UCSD-AML1 (cell line): ENCODE data around the gene CPNE4.

ENCODE experiments used
- DNase-seq: peaks from one replicate; lab custom pipeline; 2025; ENCODE audit not compliant: unreplicated experiment; lab: John Stamatoyannopoulos, UW

The CPNE4 gene

DNA sequence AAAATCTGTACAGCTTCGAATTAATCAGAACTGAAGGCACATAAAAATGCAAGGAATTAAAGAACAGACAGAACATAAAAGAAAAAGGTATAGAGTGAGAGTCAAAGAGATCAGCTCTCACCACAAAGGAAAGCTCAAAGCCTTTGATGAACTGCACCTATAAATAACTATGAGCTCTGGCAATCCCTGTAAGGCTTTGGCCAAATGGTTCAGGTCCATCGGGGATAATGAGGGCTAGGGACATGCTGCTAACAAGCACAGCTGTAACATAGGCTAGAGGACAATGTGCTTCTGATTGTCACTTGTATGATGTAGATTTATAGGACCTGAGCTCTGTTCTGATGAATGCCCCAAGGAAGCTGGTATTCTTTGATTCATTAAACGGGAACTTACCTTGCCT lies 418.1 kb downstream of the CPNE4 start:
- no peak for DNase-seq

DNA sequence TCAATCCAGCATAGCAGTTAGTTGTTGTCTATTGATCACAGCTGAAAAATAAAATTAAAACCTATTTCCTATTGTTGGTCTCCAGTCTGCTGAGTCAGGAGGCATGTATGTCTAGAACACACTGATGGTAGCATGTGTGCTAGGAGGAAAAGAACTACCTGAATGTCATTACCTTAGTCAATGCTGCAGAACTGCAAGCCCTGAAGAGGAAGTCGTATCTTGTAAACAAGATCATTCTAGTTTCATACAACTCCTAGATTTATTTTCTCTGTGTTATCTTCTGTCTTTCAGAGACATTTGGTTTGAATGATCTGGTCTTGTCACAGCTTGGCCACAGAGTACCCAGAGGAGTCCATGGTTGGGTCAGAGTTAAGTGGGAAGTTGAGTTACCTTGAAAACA lies 422.1 kb downstream of the CPNE4 start:
- DNase-seq, result no peak

DNA sequence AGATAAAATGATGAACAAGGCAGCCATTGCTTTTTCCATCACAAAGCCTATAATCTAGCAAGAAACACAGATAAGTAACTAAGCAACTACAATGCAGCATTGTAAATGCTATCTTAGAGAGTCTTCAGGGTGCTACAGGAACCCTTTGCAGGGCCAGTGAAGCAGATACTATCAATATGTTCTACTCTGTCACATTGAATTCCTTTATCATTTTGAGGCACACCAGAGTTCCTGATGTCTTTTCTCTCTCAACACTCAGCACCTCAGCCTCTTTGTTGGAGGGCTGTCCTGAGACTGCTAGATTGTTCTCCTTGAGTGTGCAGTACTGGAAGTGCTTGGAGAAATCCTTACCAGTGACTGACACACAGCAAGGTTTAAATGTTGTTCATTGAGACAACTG lies 424.6 kb downstream of the CPNE4 start:
- no peak for DNase-seq

DNA sequence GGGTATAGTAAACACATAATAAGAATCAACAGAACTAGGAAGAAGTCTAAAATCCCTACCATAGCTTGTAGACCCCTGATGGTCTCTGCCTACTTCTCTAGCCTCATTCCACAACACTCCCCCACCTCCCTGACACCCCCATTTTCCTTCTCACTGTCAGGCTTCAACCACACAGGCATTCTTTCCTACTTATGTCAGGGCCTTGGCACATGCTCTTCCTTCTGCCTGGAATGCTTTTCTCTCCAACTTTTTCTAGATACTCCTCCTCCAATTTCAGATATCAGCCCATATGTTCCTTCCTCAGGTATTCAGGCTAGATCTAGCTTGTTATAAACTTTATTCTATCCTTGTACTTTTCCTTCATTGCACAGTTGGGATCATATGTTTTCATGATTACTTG lies 426.1 kb downstream of the CPNE4 start:
- no peak for DNase-seq

DNA sequence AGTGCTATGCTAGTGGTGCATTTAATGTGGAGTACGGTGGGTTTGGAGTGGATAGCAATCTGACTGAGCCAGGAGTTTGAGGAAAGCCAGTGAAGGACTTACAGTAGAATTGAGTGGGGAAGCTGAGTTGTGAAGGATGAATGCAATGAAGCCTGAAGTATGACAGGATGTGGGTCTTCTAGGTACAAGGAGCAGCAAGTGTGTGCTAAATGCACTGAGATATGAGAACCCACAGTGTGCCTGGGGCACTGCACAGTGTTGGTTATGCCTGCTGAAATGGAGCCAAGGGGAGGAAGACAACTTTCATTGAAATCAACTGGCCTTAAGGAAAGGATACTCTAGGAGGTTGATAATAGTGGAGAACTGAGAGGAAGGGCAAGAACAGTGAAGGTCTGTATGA lies 426.5 kb downstream of the CPNE4 start:
- DNase-seq, result no peak

DNA sequence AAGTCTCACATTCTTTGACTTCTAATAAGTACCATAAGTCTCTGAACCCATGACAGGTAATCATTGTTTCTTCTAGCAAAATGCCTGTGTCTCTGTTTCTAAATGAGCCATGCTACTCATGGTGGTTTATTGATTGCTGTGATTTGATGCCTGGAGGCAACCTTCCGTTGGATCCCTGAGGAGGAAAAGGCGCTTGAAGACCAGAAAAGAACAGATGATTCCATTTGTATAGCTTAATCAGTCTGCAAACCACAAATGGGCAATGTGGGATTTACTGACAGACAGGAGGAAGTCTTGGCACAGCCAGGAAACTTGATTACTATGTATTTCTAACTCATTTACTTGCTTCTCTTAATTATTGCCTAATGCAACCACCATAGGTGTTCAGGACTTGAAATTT lies 428.9 kb downstream of the CPNE4 start:
- no peak for DNase-seq

DNA sequence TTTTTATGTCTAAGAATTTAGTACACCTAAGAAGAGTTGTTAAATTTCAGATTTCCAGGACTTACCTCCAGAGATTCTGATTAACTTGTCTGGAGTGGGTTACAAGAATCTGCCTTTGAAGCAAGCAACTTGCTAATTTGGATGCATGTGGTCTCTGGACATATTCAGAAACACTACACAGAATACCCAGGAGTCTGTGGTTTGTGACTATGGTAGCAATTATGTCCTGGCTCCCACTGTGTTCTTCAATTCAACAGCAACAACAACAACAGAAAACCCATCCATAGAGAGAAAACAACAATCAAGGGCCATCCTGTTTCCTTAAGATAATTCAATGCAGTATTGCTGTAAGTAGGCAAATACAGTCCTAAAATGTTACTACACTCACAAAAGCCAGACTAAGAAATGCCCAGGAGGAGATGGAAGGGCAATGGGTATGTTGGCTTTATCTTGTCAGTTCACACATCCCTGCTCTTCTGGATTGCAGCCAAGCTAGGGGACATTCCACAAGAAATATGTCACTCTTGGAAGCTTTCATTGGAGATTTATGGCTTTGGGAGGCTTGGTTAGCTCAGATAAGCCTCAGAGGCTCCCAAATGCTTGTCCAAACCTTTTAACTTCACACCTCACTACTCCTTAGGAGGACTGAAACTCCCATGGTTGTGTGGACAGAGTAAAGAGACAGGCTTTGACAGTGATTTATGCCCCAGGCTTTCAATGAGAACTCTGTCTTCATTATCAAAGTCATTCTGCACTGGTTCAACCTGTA lies 432.6 kb downstream of the CPNE4 start:
- DNase-seq, result no peak

DNA sequence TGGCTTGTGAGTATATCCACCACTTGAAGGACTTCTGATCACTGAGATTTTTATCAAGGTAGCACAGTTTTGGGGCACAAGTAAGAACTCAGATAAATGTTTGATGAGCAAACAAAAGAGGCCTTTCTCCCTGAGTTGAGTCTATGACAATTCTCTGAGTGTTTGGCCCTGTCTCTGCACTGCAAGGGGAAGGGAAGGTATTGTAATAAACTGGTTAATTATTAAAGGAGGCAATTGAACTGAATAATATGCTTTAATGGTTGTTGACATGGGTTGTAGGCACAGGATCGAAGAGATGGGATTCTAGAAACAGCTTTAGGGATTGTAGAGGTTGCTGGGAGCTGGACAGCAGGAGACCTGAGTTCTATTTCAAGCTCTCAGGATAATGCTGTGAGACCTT lies 437.0 kb downstream of the CPNE4 start:
- no peak for DNase-seq

DNA sequence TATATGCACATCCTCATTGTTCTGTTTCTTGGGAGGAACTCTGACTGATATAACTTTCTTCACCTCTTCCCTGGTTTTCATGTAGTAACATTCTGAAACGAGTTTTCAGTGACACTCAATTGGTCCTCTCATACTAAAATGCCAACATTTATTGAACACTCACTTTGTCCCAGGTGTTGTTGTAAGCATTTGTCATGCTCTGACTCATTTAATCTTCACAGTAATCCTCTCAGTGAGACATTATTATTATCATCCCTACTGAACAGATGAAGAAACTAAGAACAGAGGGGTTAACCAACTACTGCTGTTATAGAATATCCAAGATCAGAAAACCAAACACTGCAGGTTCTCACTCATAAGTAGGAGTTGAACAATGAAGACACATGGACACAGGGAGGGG lies 437.9 kb downstream of the CPNE4 start:
- DNase-seq, result no peak

DNA sequence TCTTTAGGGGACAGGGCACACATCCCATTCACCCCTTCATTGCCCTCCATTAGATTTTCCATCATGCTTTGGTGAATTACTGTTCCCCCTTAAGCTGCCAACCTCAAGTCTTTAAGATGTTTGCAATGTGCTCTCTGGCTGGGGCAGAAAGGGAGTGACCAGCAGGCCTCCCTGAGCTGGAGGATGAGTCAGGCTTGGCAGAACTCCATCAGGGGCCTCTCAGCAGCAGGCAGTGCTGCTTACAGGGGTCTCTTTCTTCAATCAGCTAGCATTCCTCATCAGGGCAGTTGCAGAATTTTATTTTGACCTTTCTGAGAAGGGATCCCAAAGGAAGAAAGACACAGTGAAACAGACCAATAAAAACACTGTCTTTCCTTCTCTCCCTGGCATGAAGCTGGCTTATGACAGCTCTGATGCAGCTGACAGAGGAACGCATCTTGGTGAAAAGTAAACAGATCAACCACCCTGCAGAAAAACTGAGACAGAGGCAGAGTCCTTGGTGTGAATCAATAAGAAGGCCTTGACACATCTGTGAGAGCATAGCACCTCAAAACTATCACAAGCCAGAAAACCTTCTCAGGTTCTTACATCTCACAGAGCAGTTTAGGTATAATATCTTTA lies 443.3 kb downstream of the CPNE4 start:
- no peak for DNase-seq

DNA sequence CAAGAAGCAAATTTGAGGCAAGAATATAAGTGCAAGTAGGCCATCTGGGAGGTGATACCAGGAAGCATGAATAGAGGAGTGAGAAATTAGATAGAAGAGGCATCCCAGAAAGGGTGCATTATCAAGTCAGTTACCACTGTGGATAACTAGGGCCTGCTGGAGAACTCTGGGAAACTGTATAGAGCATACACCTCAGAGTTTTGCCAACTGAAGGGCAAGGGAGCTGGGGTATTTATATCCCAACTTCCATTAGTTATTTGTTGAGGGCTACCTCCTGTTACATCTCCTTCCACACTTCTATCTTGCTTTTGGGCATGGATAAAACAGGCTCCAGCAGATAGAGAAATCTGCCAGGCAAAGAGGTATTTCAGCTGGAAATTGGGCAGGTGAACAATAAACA lies 448.5 kb downstream of the CPNE4 start:
- DNase-seq, result no peak

DNA sequence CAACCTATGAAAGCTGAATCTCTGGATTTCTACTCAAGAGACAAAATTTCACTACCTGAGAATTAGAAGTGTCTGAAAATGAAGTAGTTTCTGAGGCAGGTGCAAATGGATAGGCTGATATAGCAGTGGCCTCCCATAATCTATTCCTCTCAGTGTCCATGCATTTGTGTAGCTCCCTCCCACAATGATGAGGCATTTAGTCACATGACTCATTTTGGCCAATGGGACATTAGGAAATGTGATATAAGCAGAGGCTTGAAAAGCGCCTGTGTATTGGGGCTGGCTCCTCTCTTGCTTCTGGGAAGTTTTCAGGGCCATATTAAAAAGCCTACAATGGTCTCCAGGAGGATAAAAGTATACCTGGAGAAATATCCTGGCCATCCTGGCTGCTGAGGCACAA lies 452.4 kb downstream of the CPNE4 start:
- no peak for DNase-seq

DNA sequence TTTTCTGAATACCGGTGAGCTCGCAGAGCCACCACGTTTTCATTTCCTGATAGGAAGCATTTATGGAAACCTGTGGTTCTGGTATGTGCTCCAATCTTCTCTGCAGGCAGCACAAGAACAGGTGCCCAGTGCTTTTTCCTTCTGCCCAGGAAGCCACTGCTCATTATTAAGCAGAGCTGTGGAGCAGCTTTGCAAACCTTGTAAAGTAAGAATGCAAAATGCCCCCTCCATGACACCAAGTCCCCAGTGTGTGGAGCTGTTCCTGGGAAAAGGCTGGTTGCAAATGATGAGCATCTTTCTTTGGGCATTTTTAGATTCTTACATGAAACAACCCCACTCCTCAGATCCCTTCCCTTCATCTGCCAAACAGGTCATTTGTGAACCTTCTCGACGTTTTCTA lies 466.4 kb downstream of the CPNE4 start:
- DNase-seq, result no peak

DNA sequence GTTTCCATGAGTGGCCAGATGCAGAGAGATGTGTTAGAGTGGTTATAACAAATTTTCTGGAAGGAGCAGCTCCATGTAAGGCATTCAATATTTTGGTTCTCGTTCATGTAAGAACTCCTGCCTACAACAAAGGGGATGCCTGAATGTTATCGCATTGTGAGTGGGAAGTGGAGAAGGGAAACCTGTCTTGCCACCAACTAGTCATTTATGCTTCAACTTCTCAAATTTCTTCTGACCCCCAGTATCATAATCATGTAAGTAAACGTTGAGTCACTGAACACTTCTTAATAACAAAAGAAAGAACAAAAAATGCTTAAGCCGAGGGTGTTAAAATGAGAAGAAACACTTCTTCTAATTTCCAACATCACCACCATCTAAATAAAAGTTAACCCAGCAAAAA lies 470.0 kb downstream of the CPNE4 start:
- no peak for DNase-seq

DNA sequence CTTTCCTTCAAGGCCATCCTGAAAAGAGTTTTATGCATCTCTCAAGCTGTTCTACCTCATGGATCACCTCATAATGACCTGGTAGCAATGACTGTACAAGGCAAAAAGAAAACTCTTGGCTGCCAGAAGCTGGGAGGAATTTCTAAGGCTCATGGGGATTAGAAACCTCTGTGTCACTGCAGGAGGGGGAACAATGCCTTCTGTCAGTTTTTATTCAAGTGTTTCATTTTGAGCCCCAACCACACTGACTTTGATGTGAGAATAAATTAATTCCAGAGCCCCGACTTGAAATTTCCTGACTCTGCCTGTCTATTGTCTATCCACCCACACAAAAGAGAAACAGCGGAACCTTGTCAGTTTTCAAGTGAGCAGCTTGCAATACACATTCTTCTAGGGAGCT lies 473.3 kb downstream of the CPNE4 start:
- DNase-seq, result no peak

DNA sequence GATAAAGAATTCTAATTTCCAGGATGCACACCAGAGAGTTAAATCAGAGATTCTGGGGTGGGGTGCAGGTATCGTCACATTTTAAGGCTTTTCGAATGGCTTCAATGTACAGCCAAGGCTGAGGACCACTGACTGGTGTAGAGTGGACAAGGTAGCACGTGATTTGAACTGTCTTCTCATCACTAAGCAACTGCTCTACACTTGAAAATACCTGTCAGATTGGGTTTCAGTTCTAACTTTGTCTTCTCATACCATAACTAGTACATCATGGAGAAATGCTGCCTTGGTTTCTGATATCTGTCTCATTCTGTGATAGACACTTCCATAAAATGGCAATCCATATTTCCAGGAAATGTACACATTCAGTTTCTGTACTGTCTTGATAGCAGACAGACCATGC lies 474.0 kb downstream of the CPNE4 start:
- DNase-seq, result no peak

DNA sequence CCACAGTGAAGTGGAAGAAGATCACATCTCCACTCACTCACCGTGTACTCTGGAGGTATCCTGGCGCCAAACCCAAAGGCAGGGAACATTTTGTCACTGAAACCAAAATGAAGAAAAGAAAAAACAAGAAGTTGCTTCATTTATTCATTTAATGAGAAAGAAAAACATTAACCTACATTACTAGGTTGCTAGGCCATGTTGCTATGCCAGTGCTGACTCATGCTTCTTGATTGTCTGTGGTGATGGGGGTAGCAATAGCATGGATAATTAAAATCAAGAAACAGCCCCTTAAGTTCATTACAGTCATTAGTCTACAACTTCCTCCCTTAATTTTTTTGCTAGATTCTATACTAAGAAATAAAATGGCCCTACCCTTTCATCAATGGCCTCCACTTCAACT lies 479.4 kb downstream of the CPNE4 start:
- no peak for DNase-seq

DNA sequence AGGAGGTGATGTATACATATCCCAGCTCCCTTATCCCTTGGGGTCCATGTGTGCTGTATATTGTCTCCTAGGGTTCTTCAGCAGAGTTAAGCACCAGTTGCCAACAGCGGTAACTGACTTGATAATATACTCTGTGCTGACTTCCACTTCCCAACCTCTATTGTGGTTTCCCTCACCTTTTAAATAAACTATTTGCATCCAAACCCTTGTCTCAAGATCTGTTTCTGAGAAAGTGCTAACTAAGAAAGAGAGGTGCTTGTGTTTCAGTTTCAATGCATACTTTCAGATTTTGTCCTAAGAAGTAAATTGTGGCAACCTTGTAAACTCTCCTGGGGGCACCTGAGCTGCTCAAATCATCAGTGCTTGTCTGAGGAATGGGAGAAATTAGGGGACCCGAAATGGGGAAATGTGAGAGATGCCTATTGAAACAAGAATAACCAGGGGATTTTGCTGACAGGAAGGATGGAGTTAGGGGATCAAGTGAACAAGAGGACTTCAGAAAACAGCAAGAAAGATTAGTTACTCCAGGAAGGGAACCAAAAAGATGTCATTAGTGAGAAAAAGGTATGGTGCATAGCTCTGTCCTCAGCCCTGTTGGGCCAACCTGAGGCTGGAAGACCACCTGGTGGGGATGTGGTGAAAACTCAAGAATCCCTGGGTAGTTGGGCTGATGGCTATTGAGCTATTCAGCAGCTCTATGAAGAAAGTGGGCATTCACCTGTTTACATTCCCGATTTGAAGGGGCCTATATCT lies 481.1 kb downstream of the CPNE4 start:
- DNase-seq, result no peak

DNA sequence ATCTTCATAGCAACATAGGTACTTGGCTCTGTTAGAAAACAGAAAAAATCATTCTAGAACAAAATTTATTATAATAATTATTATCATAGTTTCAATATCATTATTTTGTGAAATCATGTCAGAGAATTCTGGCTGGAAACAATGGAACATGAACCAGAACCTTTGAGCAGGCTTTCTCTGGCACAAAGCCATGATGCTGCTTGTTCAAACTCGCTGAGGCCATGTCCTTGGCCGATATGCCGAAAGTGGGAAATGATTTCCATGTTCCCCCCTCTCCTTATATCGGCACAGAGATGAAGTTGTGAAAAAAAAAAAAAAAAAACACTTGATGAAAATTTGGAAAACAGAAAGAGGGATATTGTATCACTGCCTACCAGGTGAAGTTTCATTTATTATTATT lies 483.1 kb downstream of the CPNE4 start:
- no peak for DNase-seq

DNA sequence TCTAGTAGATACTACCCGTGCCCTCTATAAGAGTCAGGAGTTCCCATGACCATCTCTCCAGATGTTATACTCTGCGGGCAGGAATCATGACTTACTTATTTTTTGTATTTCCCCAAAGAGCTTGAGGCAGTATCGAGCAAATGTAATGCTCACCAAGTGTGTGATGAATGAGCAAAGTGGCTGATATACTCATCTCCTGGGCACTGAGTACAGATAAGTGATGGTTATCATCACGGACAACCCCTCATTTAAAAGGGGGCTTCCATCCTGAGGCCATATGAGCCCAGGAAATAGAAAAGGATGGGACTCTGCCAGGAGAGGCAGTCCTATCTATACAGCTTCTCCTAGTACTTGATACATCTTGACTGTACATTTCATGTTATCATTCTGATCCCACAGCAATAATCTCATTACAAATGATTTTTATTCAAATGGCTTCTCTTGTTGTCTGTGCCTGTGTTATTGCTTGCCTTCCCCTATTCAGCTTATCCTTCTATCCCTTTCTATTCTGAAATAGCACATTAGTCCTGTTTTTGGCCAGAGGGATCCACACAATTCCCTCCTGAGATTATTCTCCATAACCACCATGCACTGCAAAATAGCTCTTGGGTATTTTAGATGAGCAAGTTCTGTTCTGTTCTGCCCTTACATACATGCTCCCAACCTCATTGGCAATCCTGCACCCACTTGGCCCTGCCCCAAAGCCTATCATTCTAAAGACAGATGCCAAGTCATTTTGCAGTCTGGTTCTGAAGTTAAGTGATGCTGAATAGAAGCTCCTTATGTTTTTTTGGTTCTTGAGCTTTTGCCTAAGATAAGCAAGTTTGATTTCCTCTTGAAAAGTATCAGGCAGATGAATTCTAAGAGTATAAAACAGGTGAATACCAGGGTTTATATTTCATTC lies 484.0 kb downstream of the CPNE4 start:
- no peak for DNase-seq

DNA sequence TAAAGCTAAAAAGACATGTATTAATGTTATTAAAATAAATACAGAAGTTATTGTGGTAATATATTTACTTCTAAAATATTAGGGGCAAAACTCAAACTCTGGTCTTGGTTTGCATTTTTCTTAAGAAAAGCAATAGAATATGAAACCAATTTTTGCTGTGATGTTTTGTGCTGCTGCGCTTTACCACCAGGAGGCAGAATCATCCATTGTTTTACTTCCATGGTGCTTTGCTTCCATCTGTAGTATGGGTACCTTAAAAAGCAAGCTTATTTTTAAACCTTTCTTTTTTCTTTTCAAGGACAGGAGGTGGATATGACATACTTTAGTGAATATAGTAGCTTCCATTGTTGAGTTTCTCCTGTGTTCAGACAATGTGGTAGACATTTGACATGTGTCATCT lies 485.5 kb downstream of the CPNE4 start:
- DNase-seq, result no peak
